GM18951 (cell line): ENCODE data around the gene SLC25A38.
A peak's percentile ranks its signal among the peaks of the same experiment; 100 is the strongest.
"Not testable (repeated sequence)": the region's sequence is repeated elsewhere in the genome, so short reads cannot be mapped to it uniquely, and the experiment has no call there.

ENCODE experiments used
- POLR2A ChIP-seq: IDR thresholded peaks from 4 replicates; pipeline ENCODE4 v1.6.1; 2011; ENCODE audit warnings: mild to moderate bottlenecking; ENCODE audit not compliant: insufficient read length, insufficient read depth; ENCODE audit errors: extremely low read depth
- in situ Hi-C: fragments of 300-500 bp; cut with MboI; formaldehyde crosslinking; loops from one replicate; pipeline ENCODE4 v1.12.0; 2022; ENCODE audit warnings: low sequenced_read_pairs, mixed read lengths, inconsistent platforms; ENCODE audit not compliant: unreplicated experiment

The SLC25A38 gene

GRCh38 chr3:39383045-39383880 lies at the start of gene SLC25A38:
SLC25A38 (plus strand) TSS chr3:39383370; CDS start chr3:39383725, 355 bp downstream.
- in situ Hi-C loops: loop anchor here (10.0 to 25.0 kb wide), 2 partner anchors 88 to 196 kb away; partner anchors contain the start of gene XIRP1
- peak; percentile 80 for TF ChIP-seq POLR2A

- in situ Hi-C loops: no loop called here
- TF ChIP-seq POLR2A: no peak
These were observed 49.6 kb upstream of the SLC25A38 start for GRCh38 chr3:39333607-39334006.

GRCh38 chr3:39334205-39334604 lies 49.0 kb upstream of the SLC25A38 start:
- TF ChIP-seq POLR2A: no peak
- in situ Hi-C loops: no loop called here

GRCh38 chr3:39338201-39338600 lies 45.0 kb upstream of the SLC25A38 start:
- in situ Hi-C loops: no loop called here
- no peak for TF ChIP-seq POLR2A

- no peak for TF ChIP-seq POLR2A
- in situ Hi-C loops: no loop called here
These were observed 44.1 kb upstream of the SLC25A38 start for GRCh38 chr3:39339086-39339485.

- TF ChIP-seq POLR2A: no peak
- in situ Hi-C loops: no loop called here
These were observed 40.0 kb upstream of the SLC25A38 start for GRCh38 chr3:39343076-39343717.

GRCh38 chr3:39343760-39344159 lies 39.4 kb upstream of the SLC25A38 start:
- in situ Hi-C loops: no loop called here
- TF ChIP-seq POLR2A: no peak

GRCh38 chr3:39344746-39345344 lies 38.3 kb upstream of the SLC25A38 start:
- in situ Hi-C loops: no loop called here
- no peak for TF ChIP-seq POLR2A

GRCh38 chr3:39346785-39347585 lies 36.2 kb upstream of the SLC25A38 start:
- in situ Hi-C loops: no loop called here
- TF ChIP-seq POLR2A: no peak

GRCh38 chr3:39347586-39347876 lies 35.6 kb upstream of the SLC25A38 start:
- no peak for TF ChIP-seq POLR2A
- in situ Hi-C loops: no loop called here

- TF ChIP-seq POLR2A: no peak
- in situ Hi-C loops: no loop called here
These were observed 34.1 kb upstream of the SLC25A38 start for GRCh38 chr3:39349080-39349479.

- in situ Hi-C loops: no loop called here
These were observed 32.5 kb upstream of the SLC25A38 start for GRCh38 chr3:39350714-39351113.

GRCh38 chr3:39351134-39351533 lies 32.0 kb upstream of the SLC25A38 start:
- in situ Hi-C loops: not testable (repeated sequence)

More at GRCh38 chr3:39350714-39351113, 32.5 kb upstream of the SLC25A38 start:
- TF ChIP-seq POLR2A: no peak

GRCh38 chr3:39353168-39353927 lies 29.8 kb upstream of the SLC25A38 start:
- in situ Hi-C loops: not testable (repeated sequence)
